Activated gamma-delta T cell treated with Interleukin-2 at 50 U/mL for 16 hours (primary cell): ENCODE results near the gene CLDN5.
"Not testable (repeated sequence)": the region's sequence is repeated elsewhere in the genome, so short reads cannot be mapped to it uniquely, and the experiment has no call there.

Experiments
- DNase-seq: peaks from one replicate; pipeline ENCODE4 v3.0.0-alpha.2; 2020

Gene CLDN5

DNA sequence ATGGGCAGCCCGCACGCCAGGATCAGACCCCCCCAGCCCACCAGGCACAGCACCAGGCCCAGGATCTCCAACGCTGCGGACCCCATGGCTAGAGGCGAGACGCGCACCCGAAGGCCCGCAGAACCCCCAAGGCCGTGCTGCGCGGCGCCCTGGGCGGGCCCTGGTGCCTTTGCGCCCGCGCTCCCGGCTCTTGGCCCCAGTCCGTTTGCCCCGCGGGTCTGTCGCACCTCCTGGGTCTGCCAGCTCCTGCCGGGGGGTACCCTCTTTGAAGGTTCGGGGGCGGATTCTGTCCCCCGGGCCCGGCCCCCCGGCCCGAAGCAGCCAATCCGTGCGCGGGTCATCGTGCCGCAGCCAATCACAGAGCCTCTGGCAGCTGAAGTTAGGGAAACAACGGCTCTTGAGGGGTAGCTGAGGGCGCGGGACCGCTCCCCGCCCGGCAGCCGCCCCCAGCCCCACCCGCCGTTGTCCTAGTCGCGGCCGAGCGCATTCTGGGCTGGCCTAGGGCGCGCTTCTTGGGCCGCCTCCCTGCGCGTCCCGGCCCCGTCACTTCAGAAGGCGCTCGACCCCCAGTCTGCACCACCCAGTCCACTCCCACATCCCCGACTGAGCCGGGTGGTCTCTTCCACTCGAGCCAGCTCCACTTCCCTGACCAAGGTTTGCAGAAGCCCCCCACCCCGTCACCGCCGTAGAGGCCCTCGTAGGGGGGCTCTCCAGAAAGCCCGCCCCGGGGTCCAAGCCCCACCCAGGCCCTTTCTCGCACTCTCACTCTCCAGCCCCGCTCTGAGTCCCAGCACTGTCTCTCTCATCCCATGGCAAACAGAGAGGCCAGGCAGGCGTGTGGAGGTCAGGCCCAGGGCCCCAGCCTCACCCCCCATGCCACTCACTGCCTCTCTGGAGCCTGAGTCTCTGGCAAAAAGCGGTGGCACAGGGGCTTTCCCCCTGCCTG, at the start of gene CLDN5:
CLDN5 (minus strand) TSS at position 241 of the 946 bp plus-strand sequence; CDS start at position 86, 155 bp downstream.
- no peak for DNase-seq

DNA sequence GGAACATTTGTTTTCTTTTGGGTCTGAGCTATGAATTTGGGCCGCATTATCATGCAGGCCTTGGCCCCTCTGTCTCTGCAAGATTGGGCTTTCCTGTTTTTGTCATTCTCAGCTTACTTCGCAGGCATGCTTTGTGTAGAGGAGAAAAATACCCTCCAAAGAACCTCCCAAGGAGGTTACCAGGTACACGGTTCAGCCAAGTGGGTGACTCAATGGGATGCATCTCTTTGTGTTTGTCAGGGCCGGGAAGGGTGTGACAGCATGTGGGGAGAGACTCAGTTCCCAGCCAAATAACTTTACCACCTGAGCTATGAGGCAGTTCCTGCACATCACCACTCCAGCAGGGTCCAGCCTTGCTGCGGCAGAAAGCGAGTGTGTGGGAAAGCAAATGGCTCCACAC, 47.8 kb upstream of the CLDN5 start:
- no peak for DNase-seq

DNA sequence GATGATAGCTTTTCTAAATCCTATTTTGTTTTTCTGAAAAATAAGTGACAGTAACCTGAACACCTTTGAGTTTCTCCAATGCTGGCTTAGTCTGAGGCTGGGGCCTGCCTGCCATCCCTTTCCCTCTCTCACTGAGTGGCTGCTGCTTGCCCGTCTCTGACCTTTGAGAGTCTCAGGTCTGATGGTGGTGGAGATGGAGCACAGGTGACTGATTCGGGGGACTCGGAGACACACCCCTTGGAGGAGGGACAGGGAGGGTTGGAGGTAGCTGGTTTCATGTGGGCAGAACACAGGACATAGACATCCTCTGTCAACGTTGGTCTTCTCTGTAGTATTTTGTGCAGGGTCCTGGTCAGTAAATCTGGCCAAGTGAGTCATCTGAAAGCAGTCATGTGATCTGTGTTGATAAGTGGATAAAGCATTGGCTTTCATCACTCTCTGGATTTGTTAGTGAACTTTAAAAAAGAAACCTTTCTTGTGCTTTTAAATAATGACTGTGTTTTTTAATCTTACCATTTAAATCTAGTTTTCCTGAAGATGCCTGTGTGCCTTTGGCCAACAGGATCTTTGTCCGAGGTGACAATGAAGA, 47.1 kb upstream of the CLDN5 start:
- DNase-seq = no peak

DNA sequence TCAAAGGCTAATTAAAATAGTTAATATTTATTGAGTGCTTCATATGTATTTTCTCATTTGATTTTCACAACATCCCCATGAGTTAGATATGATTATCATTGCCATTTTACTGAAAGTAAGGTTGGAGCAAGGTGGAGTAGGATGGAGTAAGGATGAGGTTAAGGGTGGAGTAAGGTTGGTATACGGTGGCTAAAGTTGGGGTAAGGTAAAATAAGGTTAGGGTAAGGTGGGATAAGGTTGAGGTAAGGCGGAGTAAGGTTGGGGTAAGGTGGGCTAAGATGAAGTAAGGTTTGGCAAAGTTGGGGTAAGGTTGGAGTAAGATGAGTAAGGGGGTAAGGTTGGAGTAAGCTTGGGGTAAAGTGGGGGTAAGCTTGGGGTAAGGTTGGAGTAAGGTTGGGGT, 45.8 kb upstream of the CLDN5 start:
- DNase-seq = no peak

- DNase-seq = no peak
Measured at GRCh38 chr22:19569276-19569640, 45.0 kb upstream of the CLDN5 start.

GRCh38 chr22:19568337-19569275, 44.4 kb upstream of the CLDN5 start:
- no peak for DNase-seq

DNA sequence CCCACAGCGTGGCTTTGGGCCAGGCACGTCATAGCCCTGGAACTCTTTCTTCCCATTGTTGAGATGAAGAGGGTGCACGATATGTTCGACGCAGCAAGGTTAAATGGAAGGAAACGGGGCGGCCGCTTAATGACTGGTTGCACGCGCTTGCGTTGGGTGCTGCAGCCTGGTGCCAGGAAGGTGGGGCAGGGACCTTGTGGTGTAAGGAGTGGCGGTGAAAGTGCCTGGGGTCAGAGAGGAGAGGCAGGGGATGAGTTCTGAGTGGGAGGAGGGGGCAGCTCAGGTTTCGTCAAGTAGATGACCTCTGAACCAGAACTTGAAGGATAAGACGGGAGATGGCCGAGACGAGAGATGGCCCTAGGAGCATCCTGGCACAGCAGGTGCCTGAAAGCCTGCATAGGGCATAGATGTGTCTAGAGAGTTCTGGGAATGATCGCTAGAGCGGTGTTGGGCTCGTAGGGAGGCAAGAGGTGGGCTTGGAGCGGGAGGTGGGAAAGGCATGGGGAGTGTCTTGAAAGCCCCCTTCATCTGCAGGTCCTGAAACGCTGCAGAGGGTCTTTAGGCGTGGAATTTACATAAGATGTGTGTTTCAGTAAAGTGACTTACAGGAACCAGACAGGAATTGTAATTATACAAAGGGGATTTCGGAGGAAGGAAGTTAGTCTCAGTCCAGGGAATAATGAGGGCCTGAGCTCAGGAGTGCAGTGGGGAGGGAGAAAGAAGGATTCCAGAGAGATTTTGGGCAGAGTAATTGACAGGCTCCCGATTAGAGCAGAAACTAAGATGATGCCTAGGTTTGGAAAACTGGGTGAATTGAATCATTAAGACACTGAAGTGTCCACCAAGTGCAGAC, 43.2 kb upstream of the CLDN5 start:
- DNase-seq = no peak

DNA sequence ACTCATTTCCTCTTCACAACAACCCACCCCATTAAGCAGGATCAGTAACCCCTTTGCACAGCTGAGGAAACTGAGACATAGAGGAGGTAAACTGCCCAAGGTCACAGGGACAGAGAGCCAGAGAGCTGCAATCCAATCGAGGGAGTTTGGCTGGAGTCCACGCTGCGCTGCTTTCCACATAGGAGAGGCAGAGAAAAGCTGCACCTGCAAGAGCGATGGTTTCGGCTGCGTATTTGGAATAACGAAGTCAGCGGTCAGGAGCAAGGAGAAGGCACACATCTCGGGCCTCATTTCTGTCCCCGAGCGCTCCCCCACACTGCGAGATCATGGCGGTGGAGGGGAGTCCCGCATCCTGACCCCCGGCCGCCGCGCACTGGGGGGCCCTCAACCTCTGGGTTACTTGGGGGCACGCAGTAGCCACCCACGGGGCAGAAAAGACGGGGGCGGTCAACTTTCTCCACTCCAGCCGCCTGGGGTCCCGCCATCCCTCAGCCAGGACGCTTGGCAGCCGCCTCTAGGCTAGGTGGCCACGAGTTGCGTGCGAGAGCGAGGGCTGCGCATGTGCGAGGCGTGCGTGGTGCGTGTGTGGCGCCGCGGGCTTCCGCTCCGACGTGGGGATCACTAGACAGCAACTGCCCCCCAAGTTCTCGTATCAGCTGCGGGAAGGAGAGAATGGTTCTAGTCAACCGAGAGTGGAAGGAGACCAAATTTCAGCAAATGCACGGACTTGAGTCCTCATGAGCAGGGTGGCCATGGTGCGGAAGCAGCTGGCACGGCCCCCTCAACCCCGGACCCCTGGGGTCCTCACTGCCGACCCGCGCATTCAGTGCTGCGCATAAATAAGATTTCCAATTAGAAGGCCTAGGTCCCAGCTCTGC, 42.3 kb upstream of the CLDN5 start:
- DNase-seq = no peak

DNA sequence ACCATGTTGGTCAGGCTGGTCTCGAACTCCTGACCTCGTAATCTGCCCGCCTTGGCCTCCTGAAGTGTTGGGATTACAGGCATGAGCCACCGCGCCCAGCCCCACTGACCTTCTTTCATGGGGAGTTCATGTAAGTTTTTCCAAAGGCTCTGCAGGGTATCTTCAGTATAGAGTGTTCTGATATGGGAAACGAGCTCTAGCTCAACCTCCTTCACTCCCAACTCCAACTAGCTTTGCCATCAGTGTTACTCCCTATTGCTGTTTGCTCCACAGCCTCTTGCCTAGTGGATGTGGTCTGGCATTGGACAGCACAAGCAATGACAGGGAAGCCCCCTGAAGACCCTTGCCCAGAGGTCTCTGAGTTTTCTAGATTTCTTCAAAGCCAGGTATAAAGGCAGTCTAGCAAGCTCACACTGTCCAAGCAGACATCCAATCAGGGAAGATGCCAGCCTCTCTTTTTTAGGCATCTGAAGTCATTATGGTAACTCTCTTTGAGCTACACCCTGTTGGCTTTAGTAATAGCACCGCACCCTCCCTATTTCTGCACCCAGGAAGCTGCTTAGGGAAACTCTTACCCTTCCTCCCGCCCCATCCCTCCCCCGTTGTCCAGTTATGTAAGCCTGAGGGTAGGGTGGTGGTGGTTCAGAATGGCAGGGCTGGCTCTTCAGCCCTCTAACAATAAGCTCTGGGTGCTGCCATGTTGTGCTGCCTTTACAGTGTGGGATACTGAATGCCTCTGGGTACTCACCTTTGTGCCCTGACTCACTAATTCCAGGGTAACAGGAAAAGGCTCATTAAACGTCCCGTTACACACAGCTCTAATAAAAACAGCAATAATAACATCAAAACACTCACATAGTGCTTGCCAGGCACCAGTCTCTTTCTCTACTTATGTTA, 41.4 kb upstream of the CLDN5 start:
- no peak for DNase-seq

DNA sequence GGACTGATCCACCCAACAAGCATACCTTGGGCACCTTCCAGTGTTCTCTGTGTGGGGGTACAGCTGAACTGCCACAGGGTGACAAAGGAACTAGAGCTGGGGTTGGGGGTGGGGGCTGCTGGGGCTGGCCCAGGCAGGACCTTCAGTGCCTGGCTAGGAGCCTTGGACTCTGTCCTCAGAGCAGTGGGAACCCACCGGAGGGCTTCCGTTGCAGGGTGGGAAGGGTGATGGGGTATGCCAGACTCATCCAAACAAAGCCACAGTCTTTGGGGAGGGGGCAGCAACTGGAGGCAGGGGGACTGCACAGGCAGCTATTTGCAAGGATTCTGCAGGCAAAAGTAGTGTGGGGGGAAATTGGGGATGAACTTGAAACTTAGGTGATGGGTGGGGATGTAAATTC, 35.7 kb upstream of the CLDN5 start:
- DNase-seq = no peak

DNA sequence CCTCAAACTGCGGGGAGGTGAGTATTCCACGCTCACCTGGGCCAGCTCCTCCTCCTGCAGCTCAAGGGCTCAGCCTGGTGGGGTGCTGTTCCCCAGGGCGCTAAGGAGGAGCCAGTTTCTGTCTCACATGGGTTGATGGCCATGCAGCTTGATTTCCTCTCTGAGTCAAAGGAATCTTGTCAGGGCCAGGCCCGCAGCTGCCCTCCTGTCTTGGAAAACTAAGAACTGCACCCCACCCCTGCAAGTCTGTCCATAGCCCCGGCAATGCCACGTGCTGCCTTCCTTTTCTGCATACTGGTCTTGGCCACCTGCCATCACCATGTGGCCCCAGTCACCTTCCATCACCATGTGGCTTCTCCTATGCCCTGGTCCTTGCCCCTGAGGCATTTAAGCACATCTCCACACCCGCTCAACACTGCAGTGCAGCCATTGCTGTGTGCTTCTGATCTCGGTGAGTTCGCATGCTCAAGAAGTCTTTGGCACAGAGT, 35.2 kb upstream of the CLDN5 start:
- DNase-seq = no peak

DNA sequence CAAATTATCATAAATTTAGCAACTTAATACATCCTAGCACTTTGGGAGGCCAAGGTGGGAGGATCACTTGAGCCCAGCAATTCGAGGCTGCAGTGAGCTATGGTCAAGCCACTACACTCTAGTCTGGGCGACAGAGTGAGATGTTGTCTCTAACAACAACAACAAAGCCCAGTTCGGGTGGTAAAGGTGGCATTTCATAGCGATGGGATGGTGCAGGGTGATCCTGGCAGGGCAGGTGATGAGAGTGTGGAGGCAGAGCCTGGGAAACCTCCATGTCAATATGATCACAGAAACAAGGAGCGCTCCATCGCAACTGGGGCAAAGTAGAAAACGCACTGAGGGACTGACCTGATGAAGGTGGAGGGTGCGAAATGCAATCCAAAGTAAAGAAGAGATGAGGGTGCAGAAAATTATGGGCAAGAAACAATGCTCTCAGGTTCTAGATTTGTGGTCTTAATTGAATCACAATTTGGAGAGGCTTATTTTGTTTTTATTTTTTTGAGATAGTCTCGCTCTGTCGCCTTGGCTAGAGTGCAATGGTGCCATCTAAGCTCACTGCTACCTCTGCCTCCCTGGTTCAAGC, 32.8 kb upstream of the CLDN5 start:
- no peak for DNase-seq

- no peak for DNase-seq
Measured at GRCh38 chr22:19555651-19556050, 31.4 kb upstream of the CLDN5 start.

- DNase-seq = no peak
Measured at GRCh38 chr22:19554834-19555404, 30.7 kb upstream of the CLDN5 start.

GRCh38 chr22:19553201-19553600, 29.0 kb upstream of the CLDN5 start:
- no peak for DNase-seq

- DNase-seq = no peak
Measured at GRCh38 chr22:19550382-19550781, 26.2 kb upstream of the CLDN5 start.

DNA sequence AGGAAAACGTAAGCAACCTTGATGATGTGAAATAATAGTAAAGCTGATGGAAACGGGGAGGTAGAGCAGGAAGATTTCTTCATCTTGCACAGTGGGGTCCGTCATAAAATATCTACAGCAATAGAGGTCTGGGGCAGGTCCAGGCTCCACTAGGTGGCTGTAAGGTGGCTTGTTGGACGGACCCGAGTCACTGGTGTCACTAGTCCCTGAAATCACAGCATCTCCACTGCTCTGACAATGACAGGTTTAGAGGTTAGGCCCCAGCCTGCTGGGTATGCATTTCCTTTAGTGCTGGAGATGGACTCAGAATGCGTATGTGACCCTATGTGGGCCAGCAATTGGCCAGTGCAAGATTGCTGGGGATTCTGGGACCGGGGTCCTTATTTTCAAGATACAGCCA, 25.2 kb upstream of the CLDN5 start:
- no peak for DNase-seq

DNA sequence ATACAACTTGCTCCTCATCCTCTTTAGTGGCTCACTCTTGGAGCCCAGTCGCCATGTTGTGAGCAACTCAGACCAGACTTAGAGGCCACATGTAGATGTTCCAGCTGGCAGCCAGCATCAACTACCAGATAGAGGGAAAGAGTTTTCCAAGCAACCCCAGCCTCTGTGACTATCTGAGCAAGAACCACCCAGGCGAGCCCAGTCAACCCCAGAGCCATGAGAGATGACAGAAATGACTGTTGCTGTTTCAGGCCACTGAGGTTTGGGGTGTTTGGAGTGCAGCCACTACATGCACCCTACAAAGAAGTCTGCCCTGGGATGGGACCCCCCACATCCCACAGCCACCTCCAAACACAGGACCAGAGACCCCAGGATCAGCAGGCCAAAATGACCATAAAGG, 24.8 kb upstream of the CLDN5 start:
- no peak for DNase-seq

DNA sequence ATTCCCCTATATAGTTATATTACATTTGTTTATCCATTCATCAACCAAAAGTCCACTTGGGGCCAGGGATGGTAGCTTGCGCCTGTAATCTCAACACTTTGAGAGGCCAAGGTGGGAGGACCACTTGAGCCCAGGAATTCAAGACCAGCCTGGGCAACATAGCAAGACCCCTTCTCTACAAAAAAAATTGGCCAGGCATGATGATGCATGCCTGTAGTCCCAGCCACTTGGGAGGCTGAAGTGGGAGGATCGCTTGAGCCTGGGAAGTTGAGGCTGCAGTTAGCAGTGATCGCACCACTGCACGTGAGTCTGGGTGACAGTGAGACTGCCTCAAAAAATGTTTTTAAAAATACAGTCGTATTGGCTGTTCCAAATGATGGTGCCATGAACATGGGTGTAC, 24.2 kb upstream of the CLDN5 start:
- not testable (repeated sequence) for DNase-seq
